CD4-positive, alpha-beta T cell (primary cell): Measurements from ENCODE around the gene OVAAL. TPM values are rescaled to one million over a fixed set of nuclear protein-coding genes. Genes with fewer than 3 reads are reported as not detected.

ENCODE experiments used
- ATAC-seq: fragments of 200-7000 bp; cut with Tn5 transposase; one replicate; pipeline ENCODE4 v1.10.0; 2022; ENCODE audit warnings: mild to moderate bottlenecking; ENCODE audit not compliant: poor library complexity
- CTCF ChIA-PET: fragments of 350-600 bp; sonication (Branson Sonifier 250); formaldehyde crosslinking; loops from one replicate; lab custom pipeline; 2021; ENCODE audit warnings: antibody characterized with exemption, inconsistent platforms; lab: Charles Lee
- POLR2A ChIA-PET: fragments of 350-600 bp; sonication (Branson Sonifier 250); formaldehyde crosslinking; loops from one replicate; lab custom pipeline; 2021; ENCODE audit warnings: antibody characterized with exemption, inconsistent platforms; lab: Charles Lee
- DNase-seq, 14 experiments: peaks; one replicate each; pipeline ENCODE4 v3.0.0-alpha.2; 2013 to 2020; ENCODE audit warnings: mixed read lengths in 2 of 14
- H3K27ac ChIP-seq, 2 donors: one replicate each; pipeline versions ENCODE4 v1.5.1 to v1.7.0; 2013; ENCODE audit warnings: low read length in 2 of 2, low read depth in 1 of 2, mild to moderate bottlenecking in 1 of 2
- H3K27me3 ChIP-seq, 2 experiments: 1 replicate in 1 of 2; 2 replicates in 1 of 2; pipeline versions ENCODE4 v1.6.1 to v1.7.0; 2013; ENCODE audit warnings: low read length in 2 of 2, control low read depth in 1 of 2, mild to moderate bottlenecking in 1 of 2, moderate library complexity in 1 of 2; ENCODE audit not compliant: insufficient read depth in 2 of 2, control insufficient read depth in 1 of 2
- H3K36me3 ChIP-seq: one replicate; pipeline ENCODE4 v1.6.1; 2013; ENCODE audit warnings: low read length, control low read depth; ENCODE audit not compliant: insufficient read depth
- H3K4me1 ChIP-seq: one replicate; pipeline ENCODE4 v1.6.1; 2013; ENCODE audit warnings: low read length, control low read depth; ENCODE audit not compliant: insufficient read depth
- H3K4me3 ChIP-seq: one replicate; pipeline ENCODE4 v1.5.1; 2013; ENCODE audit warnings: mild to moderate bottlenecking, low read length, moderate library complexity
- H3K9me3 ChIP-seq, 2 experiments: 1 replicate in 1 of 2; 2 replicates in 1 of 2; pipeline versions ENCODE4 v1.6.1 to v1.7.0; 2013; ENCODE audit warnings: low read length in 2 of 2, mild to moderate bottlenecking in 2 of 2, control low read depth in 1 of 2, moderate library complexity in 1 of 2; ENCODE audit not compliant: control insufficient read depth in 1 of 2, insufficient read depth in 1 of 2
- H3K27ac Mint-ChIP-seq: one replicate; pipeline ENCODE4 v1.8.0; 2020; ENCODE audit warnings: mixed read lengths
- H3K27me3 Mint-ChIP-seq: one replicate; pipeline ENCODE4 v1.8.0; 2021; ENCODE audit warnings: mixed read lengths
- H3K36me3 Mint-ChIP-seq: one replicate; pipeline ENCODE4 v1.8.0; 2021; ENCODE audit warnings: low read depth, mixed read lengths
- H3K4me1 Mint-ChIP-seq: one replicate; pipeline ENCODE4 v1.8.0; 2021; ENCODE audit warnings: low read depth, mixed read lengths
- H3K4me3 Mint-ChIP-seq: one replicate; pipeline ENCODE4 v1.8.0; 2020; ENCODE audit warnings: mild to moderate bottlenecking, mixed read lengths
- H3K9me3 Mint-ChIP-seq: one replicate; pipeline ENCODE4 v1.8.0; 2020; ENCODE audit warnings: mixed read lengths
- CTCF ChIP-seq: fragments of 200-600 bp; IDR thresholded peaks from one replicate; pipeline ENCODE4 v1.8.0; 2022; ENCODE audit warnings: antibody characterized with exemption, mild to moderate bottlenecking
- intact Hi-C, 2 experiments: fragments of 100-400 bp; cut with DNase I in 1 of 2; cut with micrococcal nuclease in 1 of 2; formaldehyde crosslinking; loops; one replicate each; pipeline versions ENCODE4 v1.15.1 to v1.9.0; 2023 to 2025; cut with DNase I, micrococcal nuclease
- total RNA-seq, 174 experiments: library from RNA in 2 of 174; stranded (reverse) in 2 of 174; gene quantifications; one replicate each; pipeline ENCODE4 v1.2.3 and lab custom pipeline; 2021 to 2026

Gene OVAAL
- total RNA-seq, 2 experiments from 2014 or later = not detected

- no peak for TF ChIP-seq CTCF
- POLR2A ChIA-PET = no interaction called here
- H3K36me3 Mint-ChIP-seq = no peaks in the 10 kb centered on the region
Observed at GRCh38 chr1:180560868-180561600, 2.3 kb downstream of the OVAAL start.

GRCh38 chr1:180562640-180563025 lies 3.9 kb downstream of the OVAAL start:
- CTCF ChIA-PET = no interaction called here
- TF ChIP-seq CTCF = no peak
- no peaks in the 10 kb centered on the region for H3K4me1 Mint-ChIP-seq

More at GRCh38 chr1:180560868-180561600, 2.3 kb downstream of the OVAAL start:
- no peaks in the 10 kb centered on the region for H3K4me1 Mint-ChIP-seq
- Histone ChIP-seq H3K27ac (no peak overlapping the region), H3K4me1 (no peaks in the 10 kb centered on the region), H3K36me3 (no peaks in the 10 kb centered on the region), H3K27me3 (peaks cover 0 to 9% of the 10 kb centered on the region in 2 experiments), H3K9me3 (no peaks in the 10 kb centered on the region), H3K4me3 (no peak overlapping the region)
- H3K27me3 Mint-ChIP-seq = peaks cover 6% of the 10 kb centered on the region
- no peak overlapping the region for H3K27ac Mint-ChIP-seq
- no peak overlapping the region for H3K4me3 Mint-ChIP-seq
- CTCF ChIA-PET = no interaction called here
- ATAC-seq = no peak
- intact Hi-C loops = no loop called here
- H3K9me3 Mint-ChIP-seq = no peaks in the 10 kb centered on the region
- no peak for DNase-seq

GRCh38 chr1:180563026-180563827 lies 4.5 kb downstream of the OVAAL start:
- Mint-ChIP-seq H3K36me3 (no peaks in the 10 kb centered on the region), H3K4me3 (no peak overlapping the region), H3K4me1 (no peaks in the 10 kb centered on the region), H3K27me3 (peaks cover 14% of the 10 kb centered on the region), H3K27ac (no peak overlapping the region), H3K9me3 (no peaks in the 10 kb centered on the region)
- ATAC-seq = no peak
- H3K36me3 ChIP-seq = no peaks in the 10 kb centered on the region
- peaks cover 0 to 9% of the 10 kb centered on the region in 2 experiments for H3K27me3 ChIP-seq
- intact Hi-C loops = no loop called here
- POLR2A ChIA-PET = no interaction called here
- CTCF ChIA-PET = no interaction called here
- no peak overlapping the region for H3K27ac ChIP-seq
- no peaks in the 10 kb centered on the region for H3K9me3 ChIP-seq
- no peak for DNase-seq
- TF ChIP-seq CTCF = no peak
- H3K4me1 ChIP-seq = no peaks in the 10 kb centered on the region
- no peak overlapping the region for H3K4me3 ChIP-seq

More at GRCh38 chr1:180562640-180563025, 3.9 kb downstream of the OVAAL start:
- H3K36me3 Mint-ChIP-seq = no peaks in the 10 kb centered on the region
- ATAC-seq (no peak), DNase-seq (no peak)
- H3K27ac ChIP-seq = no peak overlapping the region
- H3K9me3 ChIP-seq = no peaks in the 10 kb centered on the region
- peaks cover 10% of the 10 kb centered on the region for H3K27me3 Mint-ChIP-seq
- no peak overlapping the region for H3K4me3 Mint-ChIP-seq
- intact Hi-C loops = no loop called here
- H3K9me3 Mint-ChIP-seq = no peaks in the 10 kb centered on the region
- H3K27me3 ChIP-seq = peaks cover 0 to 9% of the 10 kb centered on the region in 2 experiments
- H3K27ac Mint-ChIP-seq = no peak overlapping the region
- no peaks in the 10 kb centered on the region for H3K36me3 ChIP-seq
- no peak overlapping the region for H3K4me3 ChIP-seq
- POLR2A ChIA-PET = no interaction called here
- no peaks in the 10 kb centered on the region for H3K4me1 ChIP-seq
